ENCODE measurements around the gene RPP40.
"Not testable (repeated sequence)": the region's sequence is repeated elsewhere in the genome, so short reads cannot be mapped to it uniquely, and the experiment has no call there.

Gene RPP40

GRCh38 chr6:5012519-5012918 lies 8.7 kb upstream of the RPP40 start:
- DNase-seq, result no peak

DNA sequence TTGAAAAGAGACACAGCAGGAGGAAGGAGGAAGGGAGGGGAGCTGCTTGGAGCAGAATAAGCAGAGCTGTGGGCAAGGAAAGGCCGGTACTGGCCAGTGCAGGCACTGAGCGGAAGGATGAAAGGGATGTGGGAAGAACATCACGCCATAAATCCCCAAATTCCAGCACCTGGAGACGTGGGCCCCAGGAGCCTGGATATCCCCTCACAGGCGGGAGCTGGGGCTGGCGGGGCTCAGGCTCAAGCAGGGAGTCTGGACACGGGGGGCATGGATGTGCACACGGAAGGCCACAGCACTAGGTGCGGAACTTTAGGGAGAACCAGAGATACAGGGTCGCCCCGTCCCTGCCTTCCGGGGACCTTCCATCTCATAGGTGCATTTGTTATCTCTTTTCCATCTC lies 7.5 kb upstream of the RPP40 start:
- no peak for DNase-seq

DNA sequence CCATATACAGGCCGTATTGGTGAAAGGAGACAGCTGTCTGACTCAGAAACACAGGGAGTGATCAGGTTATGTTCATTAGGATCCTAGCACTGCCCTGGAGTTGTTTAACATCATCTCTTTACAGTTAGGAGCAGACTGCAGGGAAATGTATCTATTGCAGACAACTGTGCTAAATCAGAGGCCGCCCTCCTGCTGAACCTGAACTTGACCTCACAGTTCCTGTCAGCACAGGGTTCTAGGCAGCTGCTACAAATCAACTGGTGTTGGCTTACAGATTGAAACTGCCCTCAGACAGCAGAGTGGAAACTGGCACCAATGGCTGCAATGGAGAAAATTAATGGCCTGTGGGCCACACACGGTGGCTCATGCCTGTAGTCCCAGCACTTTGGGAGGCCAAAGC lies 3.7 kb upstream of the RPP40 start:
- DNase-seq, result no peak

GRCh38 chr6:5006222-5006621 lies 2.4 kb upstream of the RPP40 start:
- DNase-seq, result no peak

GRCh38 chr6:5005038-5005433 lies 1.2 kb upstream of the RPP40 start:
- DNase-seq, result not testable (repeated sequence)

- DNase-seq, result no peak
Measured at GRCh38 chr6:5004373-5005037, 668 bp upstream of the RPP40 start.

- no peak for DNase-seq
Measured at GRCh38 chr6:4999586-4999985, 4.3 kb downstream of the RPP40 start.

DNA sequence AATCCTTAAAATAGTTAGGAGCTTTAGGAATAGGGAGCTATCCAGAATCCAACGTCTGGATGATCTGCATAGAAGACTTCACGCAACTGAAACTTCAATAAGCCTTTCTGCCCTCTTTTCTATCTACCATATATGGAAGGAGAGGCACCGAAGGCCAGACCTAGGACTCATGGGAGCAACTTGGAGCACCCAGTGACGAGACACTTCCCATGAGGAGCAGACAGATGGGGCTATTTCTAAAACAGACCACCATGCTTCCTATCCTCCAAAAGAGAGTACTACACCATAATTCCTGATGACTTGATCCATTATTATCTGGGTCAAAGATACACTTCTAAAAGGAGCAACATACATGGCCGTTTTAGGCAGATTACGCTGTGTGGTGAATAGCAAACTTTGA lies 6.0 kb downstream of the RPP40 start:
- no peak for DNase-seq

- DNase-seq, result no peak
Measured at GRCh38 chr6:4994741-4995140, 9.1 kb downstream of the RPP40 start.

DNA sequence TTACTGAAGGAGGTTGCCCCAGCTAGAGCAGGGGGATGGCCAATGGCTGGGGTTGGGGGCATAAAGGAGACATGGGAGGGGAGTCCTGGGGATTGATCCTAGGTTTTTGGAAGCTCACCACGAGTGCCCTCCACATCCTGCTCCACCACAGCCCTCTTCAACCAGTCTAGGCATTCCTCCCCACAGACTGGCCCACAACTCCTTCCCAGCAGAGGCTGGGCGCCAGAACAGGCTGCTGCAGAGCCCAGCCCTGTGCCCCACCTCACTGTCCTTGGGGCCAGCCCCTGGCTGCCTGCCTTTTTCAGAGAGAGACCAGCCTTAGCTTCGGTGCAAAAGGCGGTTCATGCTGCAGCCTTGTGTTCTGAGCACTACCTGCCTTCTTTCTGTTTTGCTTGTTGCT lies 16.4 kb downstream of the RPP40 start:
- DNase-seq, result no peak

DNA sequence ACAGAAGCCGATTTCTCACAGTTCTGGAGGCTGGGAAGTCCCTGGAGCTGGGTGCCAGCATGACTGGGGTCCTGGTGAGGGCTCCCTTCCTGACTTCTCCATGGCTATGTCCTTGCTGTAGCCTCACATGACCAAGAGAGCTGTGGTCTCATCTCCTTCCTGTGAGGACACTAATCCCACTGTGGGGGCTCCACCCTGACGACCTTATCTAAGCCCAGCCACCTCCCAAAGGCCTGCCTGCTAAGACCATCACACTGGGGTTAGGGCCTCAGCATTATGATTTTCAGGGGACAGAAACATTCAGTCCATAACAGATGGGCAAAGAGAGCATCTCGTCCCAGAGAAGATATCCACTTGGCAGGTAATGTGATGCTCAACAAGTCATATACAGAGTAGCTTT lies 16.8 kb downstream of the RPP40 start:
- no peak for DNase-seq

GRCh38 chr6:4983322-4983721 lies 20.5 kb downstream of the RPP40 start:
- DNase-seq, result no peak

- no peak for DNase-seq
Measured at GRCh38 chr6:4981761-4982160, 22.1 kb downstream of the RPP40 start.

- no peak for DNase-seq
Measured at GRCh38 chr6:4979426-4979825, 24.4 kb downstream of the RPP40 start.

DNA sequence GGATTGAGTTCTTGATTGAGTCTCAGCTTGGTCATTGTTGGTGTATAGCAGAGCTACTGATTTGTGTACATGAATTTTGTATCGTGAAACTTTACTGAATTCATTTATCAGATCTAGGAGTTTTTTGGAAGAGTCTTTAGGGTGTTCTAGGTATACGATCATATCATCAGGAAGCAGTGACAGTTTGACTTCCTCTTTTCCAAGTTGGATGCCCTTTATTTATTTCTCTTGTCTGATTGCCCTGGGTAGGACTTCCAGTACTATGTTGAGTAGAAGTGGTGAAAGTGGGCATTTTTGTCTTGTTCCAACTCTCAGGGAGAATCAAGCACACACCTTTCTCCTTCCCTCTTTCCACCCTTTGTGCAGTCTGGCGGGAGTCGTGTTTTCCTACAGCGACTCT lies 26.4 kb downstream of the RPP40 start:
- no peak for DNase-seq

- no peak for DNase-seq
Measured at GRCh38 chr6:4975506-4975905, 28.3 kb downstream of the RPP40 start.

DNA sequence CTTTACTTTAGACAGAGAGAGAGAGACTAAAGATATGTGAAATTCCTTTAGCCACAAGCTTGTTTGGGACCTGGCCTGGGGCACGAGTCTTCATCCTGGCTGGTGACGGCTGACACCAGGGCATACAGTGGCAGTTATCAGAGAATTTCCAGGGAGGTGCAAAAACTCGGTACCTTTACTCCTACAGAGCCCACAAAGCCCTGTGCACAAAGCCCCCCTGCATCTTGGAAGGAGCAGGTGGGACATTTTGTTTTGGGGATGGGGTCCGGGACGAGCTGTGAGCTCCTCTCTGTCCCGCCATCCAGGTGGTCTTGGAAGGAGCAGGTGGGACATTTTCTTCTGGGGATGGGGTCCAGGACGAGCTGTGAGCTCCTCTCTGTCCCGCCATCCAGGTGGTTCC lies 28.9 kb downstream of the RPP40 start:
- DNase-seq, result no peak

DNA sequence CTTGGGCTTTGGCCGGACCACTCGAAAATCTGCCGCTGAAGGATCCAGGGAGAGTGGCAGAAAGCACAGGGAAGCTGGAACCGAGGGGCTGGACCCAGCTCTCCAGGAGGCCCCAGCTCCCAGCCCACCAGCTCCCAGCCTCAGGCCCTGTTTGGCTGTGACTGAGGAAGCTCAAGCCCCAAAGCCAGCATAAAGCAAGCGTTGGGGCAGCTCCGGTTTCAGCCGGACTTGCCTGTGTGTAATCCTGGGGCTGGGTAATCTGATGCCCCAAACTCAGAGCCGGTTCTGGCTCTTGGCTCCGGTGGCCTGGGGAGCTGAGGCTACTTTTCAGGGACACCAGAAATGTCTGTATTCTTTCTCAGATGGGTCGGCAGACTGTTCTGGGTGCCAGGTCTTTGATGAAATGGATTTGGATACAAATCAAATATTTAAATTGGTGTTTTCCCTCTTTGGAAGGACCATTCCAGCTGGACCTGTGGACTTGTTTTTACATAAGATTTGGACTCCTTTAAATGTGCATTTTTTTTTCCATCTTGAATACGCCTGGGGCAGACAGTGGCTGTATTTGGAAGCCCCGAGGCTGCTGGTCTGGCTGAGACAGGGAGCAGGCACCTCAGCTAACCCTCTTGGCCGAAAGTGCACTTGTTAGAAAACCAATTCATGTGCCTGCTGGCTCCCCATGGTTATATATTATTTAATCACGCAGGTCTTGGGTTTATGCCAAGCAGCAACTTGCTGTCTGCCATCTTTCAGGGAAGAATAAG lies 29.7 kb downstream of the RPP40 start:
- DNase-seq, result peak in 1 of 2 donors; percentile 4

GRCh38 chr6:4973415-4973814 lies 30.4 kb downstream of the RPP40 start:
- no peak for DNase-seq

- no peak for DNase-seq
Measured at GRCh38 chr6:4972438-4972837, 31.4 kb downstream of the RPP40 start.

- DNase-seq, result no peak
Measured at GRCh38 chr6:4971851-4972250, 32.0 kb downstream of the RPP40 start.

- no peak for DNase-seq
Measured at GRCh38 chr6:4970739-4971395, 33.0 kb downstream of the RPP40 start.

DNA sequence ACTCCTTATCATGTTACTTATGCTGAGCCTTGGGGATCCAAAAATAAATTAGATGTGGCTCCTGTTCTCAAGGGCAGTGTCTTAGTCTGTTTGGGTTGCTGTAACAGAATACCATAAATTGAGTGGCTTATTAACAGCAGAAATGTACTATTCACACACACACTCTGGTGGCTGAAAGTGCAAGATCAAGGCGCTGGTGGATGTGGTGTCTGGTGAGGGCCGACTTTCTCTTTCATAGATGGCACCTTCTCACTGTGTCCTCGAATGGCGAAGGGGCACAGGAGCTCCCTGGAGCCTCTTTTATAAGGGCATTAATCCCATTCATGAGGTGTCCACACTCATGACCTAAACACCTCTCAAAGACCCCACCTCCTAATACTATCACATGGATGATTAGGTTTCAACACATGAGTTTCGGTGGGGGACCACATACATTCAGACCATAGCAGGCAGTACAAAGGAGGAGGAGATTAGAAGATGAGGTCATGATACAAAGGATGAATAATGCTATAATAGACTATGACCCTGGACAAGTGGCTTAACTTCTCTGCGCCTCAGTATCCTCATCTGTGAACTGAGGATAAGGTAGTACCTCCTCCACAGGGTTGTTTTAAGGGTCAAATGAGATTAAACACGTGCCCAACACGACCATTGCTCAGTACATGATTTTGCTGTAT lies 34.1 kb downstream of the RPP40 start:
- no peak for DNase-seq

Data from hippocampal formation (tissue), 2 donors.